HCT116 (cell line): ENCODE results near the gene BRMS1. TPM values are rescaled to one million over a fixed set of nuclear protein-coding genes. Genes with fewer than 3 reads are reported as not detected.

Experiments used
- ATAC-seq: fragments of 200-7000 bp; cut with Tn5 transposase; 2 replicates; pipeline ENCODE4 v1.9.1; 2020; ENCODE audit warnings: mild to moderate bottlenecking, moderate library complexity
- BruUV-seq: library from RNA; stranded (reverse); fragments of 400-500 nt; replicated peaks from 2 replicates; lab custom pipeline; 2021; lab: Mats Ljungman, UMichigan
- CTCF ChIA-PET: fragments of 300-600 bp; sonication (Branson Sonifier 250); formaldehyde crosslinking; loops from one replicate; lab custom pipeline; 2021; ENCODE audit warnings: antibody characterized with exemption; lab: Charles Lee
- POLR2A ChIA-PET: fragments of 300-600, 350-600 bp; sonication (Branson Sonifier 250); formaldehyde crosslinking; loops from one replicate; lab custom pipeline; 2021; ENCODE audit warnings: antibody characterized with exemption; lab: Charles Lee
- RAD21 ChIA-PET, 2 experiments: fragments of 300-600 bp; sonication (Branson Sonifier 250); formaldehyde crosslinking; loops; one replicate each; lab custom pipeline; 2023; ENCODE audit warnings: low total read pairs in 2 of 2; ENCODE audit not compliant: uncharacterized antibody in 2 of 2, unreplicated experiment in 2 of 2, low non-redundant PET in 1 of 2; lab: Charles Lee
- DNase-seq: peaks from one replicate; pipeline ENCODE4 v3.0.0-alpha.2; 2010; ENCODE audit warnings: low read depth, low spot score
- H2AFZ ChIP-seq: fragments of 200-600 bp; shearing (Covaris generic), sonication (generic); 2 replicates; pipeline ENCODE4 v1.6.1; 2017; ENCODE audit warnings: low read depth, mixed run types, mixed read lengths, antibody characterized with exemption, low read length; ENCODE audit not compliant: poor library complexity, severe bottlenecking
- H3K27ac ChIP-seq: 2 replicates; pipeline ENCODE4 v1.5.1; 2012; ENCODE audit warnings: low read depth, low read length
- H3K27me3 ChIP-seq: fragments of 200-600 bp; sonication (generic); 2 replicates; pipeline ENCODE4 v1.6.1; 2016; ENCODE audit warnings: mixed run types, low read length, mixed read lengths; ENCODE audit not compliant: insufficient read depth
- H3K36me3 ChIP-seq, 2 experiments: fragments of 200-500 bp in 1 of 2; fragments of 200-600 bp in 1 of 2; sonication (Bioruptor generic) in 1 of 2; sonication (generic) in 1 of 2; 2 replicates each; pipeline versions ENCODE4 v1.5.1 to v1.6.1; 2014 to 2016; ENCODE audit warnings: low read length in 2 of 2, inconsistent platforms in 1 of 2, mixed read lengths in 1 of 2, mixed run types in 1 of 2; ENCODE audit not compliant: insufficient read depth in 2 of 2, control insufficient read depth in 1 of 2
- H3K4me1 ChIP-seq, 2 experiments: fragments of 200-600 bp in 1 of 2; sonication (generic) in 1 of 2; 2 replicates each; pipeline versions ENCODE4 v1.5.1 to v1.6.1; 2012 to 2017; ENCODE audit warnings: low read length in 2 of 2, inconsistent platforms in 1 of 2, mild to moderate bottlenecking in 1 of 2, mixed read lengths in 1 of 2, mixed run types in 1 of 2, moderate library complexity in 1 of 2; ENCODE audit not compliant: insufficient read depth in 2 of 2, control insufficient read depth in 1 of 2
- H3K4me2 ChIP-seq: fragments of 200-600 bp; sonication (generic); 2 replicates; pipeline ENCODE4 v1.6.1; 2017; ENCODE audit warnings: mixed run types, low read length, mixed read lengths
- H3K4me3 ChIP-seq, 2 experiments: fragments of 200-600 bp in 1 of 2; sonication (generic) in 1 of 2; replicated peaks in 1 of 2; 2 replicates each; pipeline ENCODE4 v1.5.1; 2011 to 2016; ENCODE audit warnings: low read length in 2 of 2, control low read depth in 1 of 2, low read depth in 1 of 2, mild to moderate bottlenecking in 1 of 2, mixed read lengths in 1 of 2, mixed run types in 1 of 2
- H3K79me2 ChIP-seq: fragments of 200-600 bp; sonication (generic); 2 replicates; pipeline ENCODE4 v1.6.1; 2017; ENCODE audit warnings: mild to moderate bottlenecking, mixed run types, low read length, moderate library complexity, mixed read lengths; ENCODE audit not compliant: insufficient read depth
- H3K9ac ChIP-seq: fragments of 200-600 bp; sonication (generic); 2 replicates; pipeline ENCODE4 v1.6.1; 2016; ENCODE audit warnings: low read length, mixed read lengths
- H3K9me2 ChIP-seq: fragments of 200-600 bp; sonication (generic), shearing (Covaris generic); 2 replicates; pipeline ENCODE4 v1.6.1; 2017; ENCODE audit warnings: mixed run types, mild to moderate bottlenecking, moderate library complexity; ENCODE audit not compliant: insufficient read depth
- H3K9me3 ChIP-seq, 2 experiments: fragments of 200-500 bp in 1 of 2; fragments of 200-600 bp in 1 of 2; sonication (Bioruptor generic) in 1 of 2; sonication (generic) in 1 of 2; 2 replicates each; pipeline ENCODE4 v1.6.1; 2014 to 2017; ENCODE audit warnings: low read length in 2 of 2, mixed read lengths in 2 of 2, inconsistent platforms in 1 of 2, low read depth in 1 of 2, mild to moderate bottlenecking in 1 of 2, mixed run types in 1 of 2, moderate library complexity in 1 of 2; ENCODE audit not compliant: control insufficient read depth in 1 of 2, insufficient read depth in 1 of 2
- H4K20me1 ChIP-seq: fragments of 200-600 bp; sonication (generic), shearing (Covaris generic); 2 replicates; pipeline ENCODE4 v1.6.1; 2017; ENCODE audit warnings: mixed run types, mild to moderate bottlenecking, moderate library complexity; ENCODE audit not compliant: insufficient read depth
- CBX3 ChIP-seq: IDR thresholded peaks from 2 replicates; pipeline ENCODE4 v1.6.1; 2012; ENCODE audit warnings: low read depth
- CEBPB ChIP-seq: IDR thresholded peaks from 2 replicates; pipeline ENCODE4 v1.6.1; 2012; ENCODE audit warnings: low read depth
- EGR1 ChIP-seq: IDR thresholded peaks from 2 replicates; pipeline ENCODE4 v1.6.1; 2012; ENCODE audit warnings: low read depth
- ELF1 ChIP-seq: IDR thresholded peaks from 2 replicates; pipeline ENCODE4 v1.6.1; 2012; ENCODE audit warnings: low read depth, borderline replicate concordance
- EZH2 ChIP-seq: fragments of 200-600 bp; sonication (generic); IDR thresholded peaks from 2 replicates; pipeline ENCODE4 v1.6.1; 2017; ENCODE audit warnings: antibody characterized with exemption, mixed run types
- EZH2phosphoT487 ChIP-seq: fragments of 200-600 bp; IDR thresholded peaks from 2 replicates; pipeline ENCODE4 v1.6.1; 2018; ENCODE audit warnings: antibody characterized with exemption, borderline replicate concordance
- FOSL1 ChIP-seq: IDR thresholded peaks from 2 replicates; pipeline ENCODE4 v1.6.1; 2012; ENCODE audit warnings: low read depth
- JUND ChIP-seq: IDR thresholded peaks from 2 replicates; pipeline ENCODE4 v1.6.1; 2012
- MAX ChIP-seq: IDR thresholded peaks from 2 replicates; pipeline ENCODE4 v1.6.1; 2012
- POLR2A ChIP-seq: IDR thresholded peaks from 2 replicates; pipeline ENCODE4 v1.7.0; 2011; ENCODE audit warnings: borderline replicate concordance; ENCODE audit not compliant: insufficient read depth, insufficient read length; ENCODE audit errors: extremely low read depth
- SIN3A ChIP-seq: IDR thresholded peaks from 2 replicates; pipeline ENCODE4 v1.6.1; 2012; ENCODE audit warnings: low read depth
- SP1 ChIP-seq: IDR thresholded peaks from 2 replicates; pipeline ENCODE4 v1.6.1; 2012; ENCODE audit warnings: low read depth
- SRF ChIP-seq: IDR thresholded peaks from 2 replicates; pipeline ENCODE4 v1.6.1; 2012; ENCODE audit warnings: low read depth
- TCF7L2 ChIP-seq: IDR thresholded peaks from 2 replicates; pipeline ENCODE4 v1.7.0; 2011; ENCODE audit warnings: borderline replicate concordance, inconsistent platforms; ENCODE audit not compliant: insufficient read depth, insufficient read length; ENCODE audit errors: extremely low read depth
- ZFX ChIP-seq: fragments of 450-650 bp; IDR thresholded peaks from 2 replicates; pipeline ENCODE4 v1.6.1; 2017
- ZNF274 ChIP-seq: fragments of 200-500 bp; sonication (Bioruptor generic); IDR thresholded peaks from 2 replicates; pipeline ENCODE4 v1.6.1; 2014; ENCODE audit warnings: mild to moderate bottlenecking, low read depth, low read length, inconsistent platforms
- intact Hi-C: fragments of 100-400 bp; cut with micrococcal nuclease; formaldehyde crosslinking; loops from 2 replicates; pipeline ENCODE4 v1.10.0; 2022
- total RNA-seq: library from RNA; stranded (reverse); gene quantifications from one replicate; pipeline ENCODE4 v1.2.1, GENCODE V29; 2021; ENCODE audit not compliant: unreplicated experiment
- TF ChIP-seq, protein P1 (sequence below): IDR thresholded peaks from 2 replicates; pipeline ENCODE4 v1.6.1; 2011; ENCODE audit warnings: mild to moderate bottlenecking, low read length, moderate library complexity; ENCODE audit not compliant: insufficient replicate concordance; ENCODE audit errors: extremely low read depth
- TF ChIP-seq, protein P2 (sequence below): IDR thresholded peaks from 2 replicates; pipeline ENCODE4 v1.6.1; 2012; ENCODE audit warnings: low read depth
- TF ChIP-seq, protein P3 (sequence below), 3 experiments: fragments of 200-600 bp in 1 of 3; sonication (generic) in 1 of 3; IDR thresholded peaks in 2 of 3; conservative IDR thresholded peaks in 1 of 3; 2 replicates each; pipeline ENCODE4 v1.5.1; 2012 to 2017; ENCODE audit warnings: low read depth in 2 of 3, low read length in 2 of 3, antibody characterized with exemption in 1 of 3, borderline replicate concordance in 1 of 3, control low read depth in 1 of 3, mild to moderate bottlenecking in 1 of 3, mixed read lengths in 1 of 3, mixed run types in 1 of 3, moderate library complexity in 1 of 3; ENCODE audit not compliant: insufficient read depth in 1 of 3

Gene BRMS1
- total RNA-seq, 1 experiment from 2014 or later, result 42.1 TPM

- no peak overlapping the region for H2AFZ ChIP-seq
- no peak for TF ChIP-seq EZH2phosphoT487
- TF ChIP-seq, protein P1, sequence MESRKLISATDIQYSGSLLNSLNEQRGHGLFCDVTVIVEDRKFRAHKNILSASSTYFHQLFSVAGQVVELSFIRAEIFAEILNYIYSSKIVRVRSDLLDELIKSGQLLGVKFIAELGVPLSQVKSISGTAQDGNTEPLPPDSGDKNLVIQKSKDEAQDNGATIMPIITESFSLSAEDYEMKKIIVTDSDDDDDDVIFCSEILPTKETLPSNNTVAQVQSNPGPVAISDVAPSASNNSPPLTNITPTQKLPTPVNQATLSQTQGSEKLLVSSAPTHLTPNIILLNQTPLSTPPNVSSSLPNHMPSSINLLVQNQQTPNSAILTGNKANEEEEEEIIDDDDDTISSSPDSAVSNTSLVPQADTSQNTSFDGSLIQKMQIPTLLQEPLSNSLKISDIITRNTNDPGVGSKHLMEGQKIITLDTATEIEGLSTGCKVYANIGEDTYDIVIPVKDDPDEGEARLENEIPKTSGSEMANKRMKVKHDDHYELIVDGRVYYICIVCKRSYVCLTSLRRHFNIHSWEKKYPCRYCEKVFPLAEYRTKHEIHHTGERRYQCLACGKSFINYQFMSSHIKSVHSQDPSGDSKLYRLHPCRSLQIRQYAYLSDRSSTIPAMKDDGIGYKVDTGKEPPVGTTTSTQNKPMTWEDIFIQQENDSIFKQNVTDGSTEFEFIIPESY, result no peak
- TF ChIP-seq JUND, result no peak
- no peak for TF ChIP-seq POLR2A
- TF ChIP-seq ZNF274, result no peak
- TF ChIP-seq EZH2, result no peak
- no peak for TF ChIP-seq MAX
- TF ChIP-seq CBX3, result no peak
- no peak for TF ChIP-seq EGR1
- no peak for TF ChIP-seq SIN3A
- TF ChIP-seq SRF, result no peak
- TF ChIP-seq CEBPB, result no peak
- no peak for TF ChIP-seq SP1
- TF ChIP-seq, protein P2, sequence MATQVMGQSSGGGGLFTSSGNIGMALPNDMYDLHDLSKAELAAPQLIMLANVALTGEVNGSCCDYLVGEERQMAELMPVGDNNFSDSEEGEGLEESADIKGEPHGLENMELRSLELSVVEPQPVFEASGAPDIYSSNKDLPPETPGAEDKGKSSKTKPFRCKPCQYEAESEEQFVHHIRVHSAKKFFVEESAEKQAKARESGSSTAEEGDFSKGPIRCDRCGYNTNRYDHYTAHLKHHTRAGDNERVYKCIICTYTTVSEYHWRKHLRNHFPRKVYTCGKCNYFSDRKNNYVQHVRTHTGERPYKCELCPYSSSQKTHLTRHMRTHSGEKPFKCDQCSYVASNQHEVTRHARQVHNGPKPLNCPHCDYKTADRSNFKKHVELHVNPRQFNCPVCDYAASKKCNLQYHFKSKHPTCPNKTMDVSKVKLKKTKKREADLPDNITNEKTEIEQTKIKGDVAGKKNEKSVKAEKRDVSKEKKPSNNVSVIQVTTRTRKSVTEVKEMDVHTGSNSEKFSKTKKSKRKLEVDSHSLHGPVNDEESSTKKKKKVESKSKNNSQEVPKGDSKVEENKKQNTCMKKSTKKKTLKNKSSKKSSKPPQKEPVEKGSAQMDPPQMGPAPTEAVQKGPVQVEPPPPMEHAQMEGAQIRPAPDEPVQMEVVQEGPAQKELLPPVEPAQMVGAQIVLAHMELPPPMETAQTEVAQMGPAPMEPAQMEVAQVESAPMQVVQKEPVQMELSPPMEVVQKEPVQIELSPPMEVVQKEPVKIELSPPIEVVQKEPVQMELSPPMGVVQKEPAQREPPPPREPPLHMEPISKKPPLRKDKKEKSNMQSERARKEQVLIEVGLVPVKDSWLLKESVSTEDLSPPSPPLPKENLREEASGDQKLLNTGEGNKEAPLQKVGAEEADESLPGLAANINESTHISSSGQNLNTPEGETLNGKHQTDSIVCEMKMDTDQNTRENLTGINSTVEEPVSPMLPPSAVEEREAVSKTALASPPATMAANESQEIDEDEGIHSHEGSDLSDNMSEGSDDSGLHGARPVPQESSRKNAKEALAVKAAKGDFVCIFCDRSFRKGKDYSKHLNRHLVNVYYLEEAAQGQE, result no peak
- TF ChIP-seq, protein P3, sequence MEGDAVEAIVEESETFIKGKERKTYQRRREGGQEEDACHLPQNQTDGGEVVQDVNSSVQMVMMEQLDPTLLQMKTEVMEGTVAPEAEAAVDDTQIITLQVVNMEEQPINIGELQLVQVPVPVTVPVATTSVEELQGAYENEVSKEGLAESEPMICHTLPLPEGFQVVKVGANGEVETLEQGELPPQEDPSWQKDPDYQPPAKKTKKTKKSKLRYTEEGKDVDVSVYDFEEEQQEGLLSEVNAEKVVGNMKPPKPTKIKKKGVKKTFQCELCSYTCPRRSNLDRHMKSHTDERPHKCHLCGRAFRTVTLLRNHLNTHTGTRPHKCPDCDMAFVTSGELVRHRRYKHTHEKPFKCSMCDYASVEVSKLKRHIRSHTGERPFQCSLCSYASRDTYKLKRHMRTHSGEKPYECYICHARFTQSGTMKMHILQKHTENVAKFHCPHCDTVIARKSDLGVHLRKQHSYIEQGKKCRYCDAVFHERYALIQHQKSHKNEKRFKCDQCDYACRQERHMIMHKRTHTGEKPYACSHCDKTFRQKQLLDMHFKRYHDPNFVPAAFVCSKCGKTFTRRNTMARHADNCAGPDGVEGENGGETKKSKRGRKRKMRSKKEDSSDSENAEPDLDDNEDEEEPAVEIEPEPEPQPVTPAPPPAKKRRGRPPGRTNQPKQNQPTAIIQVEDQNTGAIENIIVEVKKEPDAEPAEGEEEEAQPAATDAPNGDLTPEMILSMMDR (IDR thresholded peaks at IDR 0.05 in 2 of 3, conservative IDR thresholded peaks at IDR 0.05 in 1 of 3; ENCODE audit: borderline replicate concordance in 1 of 3, insufficient read depth in 1 of 3, low read depth in 2 of 3, low read length in 2 of 3), result no peak
- TF ChIP-seq ZFX, result no peak
- no peak for TF ChIP-seq FOSL1
- TF ChIP-seq TCF7L2, result no peak
- TF ChIP-seq ELF1, result no peak
Observed at GRCh38 chr11:66346476-66347424, 1.8 kb upstream of the BRMS1 start.

More at GRCh38 chr11:66346476-66347424, 1.8 kb upstream of the BRMS1 start:
- ChIA-PET RAD21 (no interaction called here), CTCF (interaction anchor here (2.1 kb wide), 1 partner anchor 34 kb away, joined by 4 read pairs; no protein-coding TSS in a partner anchor), POLR2A (no interaction called here)
- Histone ChIP-seq H3K27ac (peak overlapping the region; percentile 57; the same call in 1 of the 2 replicates), H3K27me3 (no peaks in the 10 kb centered on the region), H3K36me3 (peaks cover 0 to 1% of the 10 kb centered on the region in 2 experiments; a peak in 2 of 4 replicates), H3K4me1 (peaks cover 14 to 37% of the 10 kb centered on the region in 2 experiments), H3K4me3 (peak overlapping the region; percentile 46 to 53), H3K9me3 (no peaks in the 10 kb centered on the region), H3K79me2 (peaks cover 22% of the 10 kb centered on the region), H3K9me2 (no peaks in the 10 kb centered on the region), H3K9ac (peak overlapping the region; percentile 56), H4K20me1 (no peaks in the 10 kb centered on the region), H3K4me2 (peak overlapping the region; percentile 89)
- no peak for ATAC-seq
- intact Hi-C loops, result no loop called here
- DNase-seq, result no peak
- no TSS peak for BruUV-seq
